GM12892 (cell line): Measurements from ENCODE around the gene PVALEF.

ENCODE experiments used
- POLR2A ChIP-seq: IDR thresholded peaks from 2 replicates; pipeline ENCODE4 v1.6.1; 2011; ENCODE audit warnings: low read depth, low read length, control low read depth
- POLR2AphosphoS5 ChIP-seq: IDR thresholded peaks from 2 replicates; pipeline ENCODE4 v1.6.1; 2011; ENCODE audit warnings: low read depth, low read length, control low read depth
- TAF1 ChIP-seq: IDR thresholded peaks from 2 replicates; pipeline ENCODE4 v1.6.1; 2011; ENCODE audit warnings: low read depth, mild to moderate bottlenecking, control low read depth, low read length, borderline replicate concordance

GRCh38 chr17:81176666-81177065 is 11.4 kb downstream of the PVALEF start:
- no peak for TF ChIP-seq POLR2A
- TF ChIP-seq POLR2AphosphoS5 = no peak
- TF ChIP-seq TAF1 = no peak
